ENCODE measurements around the gene CBLC.
"Not testable (repeated sequence)": the region's sequence is repeated elsewhere in the genome, so short reads cannot be mapped to it uniquely, and the experiment has no call there.

Gene CBLC

DNA sequence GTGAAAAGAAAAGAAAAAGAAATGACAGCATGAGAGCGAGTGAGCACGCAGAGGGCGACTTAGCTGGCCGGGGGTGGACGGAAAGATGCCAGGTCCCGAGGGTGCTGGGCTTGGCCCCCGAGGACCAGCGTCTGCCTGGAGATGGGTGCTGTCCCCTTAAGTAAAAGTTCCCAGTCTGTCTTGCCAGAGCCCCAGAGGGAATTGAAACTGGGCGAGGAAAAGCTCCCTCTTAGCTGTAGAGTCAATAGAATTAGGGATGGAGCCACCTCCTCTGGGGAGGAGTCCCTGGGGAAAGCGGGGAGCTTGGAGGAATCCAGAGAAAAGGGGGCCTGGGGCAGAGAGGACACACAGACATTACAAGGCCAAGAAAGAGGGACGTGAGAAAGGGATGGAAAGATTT, 44.5 kb downstream of the CBLC start:
- no peak for DNase-seq

DNA sequence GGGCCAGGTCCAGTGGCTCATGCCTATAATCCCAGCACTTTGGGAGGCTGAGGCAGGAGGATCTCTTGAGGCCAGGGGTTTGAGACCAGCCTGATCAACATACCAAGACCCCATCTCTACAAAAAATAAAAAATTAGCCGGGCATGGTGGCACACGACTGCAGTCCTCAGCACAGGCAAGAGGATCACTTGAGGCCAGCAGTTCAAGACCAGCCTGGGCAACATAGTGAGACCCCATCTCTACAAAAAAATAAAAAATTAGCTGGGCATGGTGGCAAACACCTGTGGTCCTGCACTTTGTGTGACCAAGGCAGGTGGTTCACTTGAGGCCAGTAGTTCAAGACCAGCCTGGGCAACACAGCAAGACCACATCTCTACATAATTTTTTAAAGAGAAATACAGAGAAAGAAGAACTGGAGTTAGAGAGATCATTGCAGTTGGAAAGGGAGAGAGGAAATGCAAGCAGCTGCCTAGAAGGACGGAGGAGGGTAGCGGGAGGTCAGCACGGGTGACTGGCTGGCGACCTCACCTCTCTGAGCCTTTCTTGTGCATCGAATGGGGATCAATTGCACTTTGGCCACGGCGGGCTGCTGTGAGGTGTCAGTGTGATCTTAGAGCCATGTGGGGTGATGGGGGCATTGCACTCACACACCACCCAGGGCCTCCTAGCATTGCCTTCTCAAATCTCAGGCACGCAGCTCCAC, 45.1 kb downstream of the CBLC start:
- DNase-seq, result no peak

DNA sequence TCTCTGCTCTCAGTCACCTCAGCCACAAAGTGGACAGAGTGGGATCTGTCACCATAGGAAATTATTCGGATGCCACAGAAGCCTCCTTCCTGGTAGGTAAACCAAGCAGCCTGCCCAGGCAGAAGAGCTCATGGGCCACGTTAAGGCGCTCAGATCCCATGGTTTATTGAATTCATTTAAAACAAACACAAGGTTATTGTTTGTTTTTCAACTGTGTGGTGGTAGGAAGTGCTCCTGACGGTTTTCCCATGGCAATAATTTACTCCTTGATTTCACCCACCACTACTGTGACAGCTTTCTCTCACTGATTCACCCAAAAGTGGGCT, 45.6 kb downstream of the CBLC start:
- no peak for DNase-seq

DNA sequence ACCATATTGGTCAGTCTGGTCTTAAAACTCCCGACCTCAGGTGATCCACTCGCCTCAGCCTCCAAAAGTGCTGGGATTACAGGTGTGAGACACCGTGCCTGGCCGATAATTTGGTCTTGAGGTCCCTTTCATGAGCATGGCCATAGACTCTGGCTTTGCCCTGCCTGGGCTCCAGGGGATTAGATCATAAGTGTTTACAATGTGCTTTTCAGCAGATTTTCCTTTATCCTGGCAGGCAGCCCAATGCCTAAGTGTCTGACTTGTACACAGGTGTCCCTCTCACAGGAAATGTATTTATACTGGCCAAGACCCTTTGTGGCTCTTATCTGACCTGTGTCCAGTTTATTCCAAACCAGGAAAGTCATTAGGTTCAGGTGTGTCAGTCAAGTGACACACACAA, 47.1 kb downstream of the CBLC start:
- no peak for DNase-seq

DNA sequence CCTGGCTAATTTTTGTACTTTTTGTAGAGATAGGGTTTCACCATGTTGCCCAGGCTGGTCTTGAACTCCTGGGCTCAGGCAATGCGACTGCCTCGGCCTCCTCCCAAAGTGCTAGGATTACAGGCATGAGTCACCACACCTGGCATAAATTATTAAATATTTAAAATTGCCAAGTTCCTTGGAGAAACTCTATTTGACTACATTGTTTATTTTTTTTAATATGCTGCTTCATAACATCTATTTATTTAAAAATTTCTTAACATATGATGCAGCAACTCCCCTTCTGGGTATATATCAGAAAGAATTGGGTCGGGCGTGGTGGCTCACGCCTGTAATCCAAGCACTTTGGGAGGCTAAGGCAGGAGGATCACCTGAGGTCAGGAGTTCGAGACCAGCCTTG, 55.2 kb downstream of the CBLC start:
- DNase-seq, result not testable (repeated sequence)

DNA sequence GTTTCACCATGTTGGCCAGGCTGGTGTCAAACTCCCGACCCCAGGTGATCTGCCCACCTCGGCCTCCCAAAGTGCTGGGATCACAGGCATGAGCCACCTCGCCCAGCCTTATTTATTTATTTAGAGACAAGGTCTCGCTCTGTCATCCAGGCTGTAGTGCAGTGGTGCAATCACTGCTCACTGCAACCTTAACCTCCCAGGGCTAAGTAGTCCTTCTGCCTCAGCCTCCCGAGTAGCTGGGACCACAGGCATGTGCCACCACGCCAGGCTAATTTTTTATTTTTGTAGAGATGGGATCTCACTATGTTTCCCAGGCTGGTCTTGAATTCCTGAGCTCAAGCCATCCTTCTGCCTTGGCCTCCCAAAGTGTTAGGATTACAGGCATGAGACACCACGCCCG, 56.7 kb downstream of the CBLC start:
- DNase-seq, result not testable (repeated sequence)

DNA sequence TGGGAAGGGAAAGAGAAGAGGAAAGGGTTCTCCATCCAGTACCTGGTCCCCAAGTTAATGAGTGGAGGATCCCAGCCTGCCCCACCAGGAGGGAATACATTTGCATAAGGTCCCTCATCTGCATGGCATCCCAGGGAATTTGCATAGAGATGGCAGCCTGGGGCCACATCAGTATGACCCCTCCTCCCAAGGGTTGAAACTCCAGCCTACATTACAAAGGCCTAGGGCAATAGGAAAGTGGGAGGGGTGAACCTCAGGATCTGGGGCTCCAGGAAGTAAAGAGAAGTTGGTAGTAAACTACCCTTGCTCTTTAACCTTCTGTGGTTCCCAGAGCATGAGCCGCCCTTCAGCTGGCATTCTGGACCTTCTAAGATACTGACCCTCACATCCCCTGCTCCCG, 61.6 kb downstream of the CBLC start:
- DNase-seq, result no peak

DNA sequence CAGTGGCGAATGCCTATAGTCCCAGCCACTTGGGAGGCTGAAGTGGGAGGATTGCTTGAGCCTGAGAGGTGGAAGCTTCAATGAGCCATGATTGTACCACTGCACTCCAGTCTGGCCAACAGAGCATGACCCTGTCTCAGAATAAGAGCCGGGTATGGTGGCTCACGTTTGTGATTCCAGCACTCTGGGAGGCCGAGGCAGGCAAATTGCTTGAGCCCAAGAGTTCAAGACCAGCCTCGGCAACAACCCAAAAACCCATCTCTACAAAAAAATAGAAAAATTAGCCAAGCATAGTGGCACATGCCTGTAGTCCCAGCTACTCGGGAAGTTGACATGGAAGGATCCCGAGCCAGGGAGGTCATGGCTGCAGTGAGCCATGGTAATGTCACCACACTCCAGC, 63.1 kb downstream of the CBLC start:
- no peak for DNase-seq

DNA sequence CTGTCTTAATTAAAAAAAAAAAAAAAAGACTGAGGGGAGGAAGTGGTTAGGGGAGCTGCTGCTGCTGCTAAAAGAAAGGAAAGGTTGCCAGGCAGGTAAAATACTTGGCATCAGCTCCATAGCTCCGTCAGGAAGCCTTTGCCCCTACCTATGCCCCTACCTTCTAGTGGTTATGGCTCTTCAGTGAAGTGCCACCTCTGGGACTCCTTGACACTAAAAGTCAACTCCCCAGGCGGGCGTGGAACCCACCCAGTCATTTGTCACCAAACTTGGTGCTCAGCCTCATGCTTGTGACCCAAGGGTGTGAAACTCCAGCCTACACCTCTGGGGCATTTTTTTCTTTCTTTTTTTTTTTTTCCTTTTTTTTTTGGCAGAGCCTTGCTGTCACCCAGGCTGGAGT, 63.5 kb downstream of the CBLC start:
- no peak for DNase-seq

DNA sequence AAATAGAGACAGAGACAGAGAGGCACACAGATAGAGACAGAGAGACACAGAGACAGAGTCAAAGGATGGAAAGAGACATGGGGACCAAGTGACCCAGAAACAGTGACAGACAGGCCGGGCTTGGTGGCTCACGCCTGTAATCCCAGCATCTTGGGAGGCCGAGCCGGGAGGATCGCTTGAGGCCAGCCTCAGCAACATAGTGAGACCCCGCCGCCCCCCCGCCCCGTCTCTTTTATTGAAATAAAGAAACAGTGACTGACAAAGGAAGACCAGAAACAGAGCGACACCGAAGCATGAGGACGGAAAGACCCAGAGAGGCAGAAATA, 67.6 kb downstream of the CBLC start:
- DNase-seq, result no peak

DNA sequence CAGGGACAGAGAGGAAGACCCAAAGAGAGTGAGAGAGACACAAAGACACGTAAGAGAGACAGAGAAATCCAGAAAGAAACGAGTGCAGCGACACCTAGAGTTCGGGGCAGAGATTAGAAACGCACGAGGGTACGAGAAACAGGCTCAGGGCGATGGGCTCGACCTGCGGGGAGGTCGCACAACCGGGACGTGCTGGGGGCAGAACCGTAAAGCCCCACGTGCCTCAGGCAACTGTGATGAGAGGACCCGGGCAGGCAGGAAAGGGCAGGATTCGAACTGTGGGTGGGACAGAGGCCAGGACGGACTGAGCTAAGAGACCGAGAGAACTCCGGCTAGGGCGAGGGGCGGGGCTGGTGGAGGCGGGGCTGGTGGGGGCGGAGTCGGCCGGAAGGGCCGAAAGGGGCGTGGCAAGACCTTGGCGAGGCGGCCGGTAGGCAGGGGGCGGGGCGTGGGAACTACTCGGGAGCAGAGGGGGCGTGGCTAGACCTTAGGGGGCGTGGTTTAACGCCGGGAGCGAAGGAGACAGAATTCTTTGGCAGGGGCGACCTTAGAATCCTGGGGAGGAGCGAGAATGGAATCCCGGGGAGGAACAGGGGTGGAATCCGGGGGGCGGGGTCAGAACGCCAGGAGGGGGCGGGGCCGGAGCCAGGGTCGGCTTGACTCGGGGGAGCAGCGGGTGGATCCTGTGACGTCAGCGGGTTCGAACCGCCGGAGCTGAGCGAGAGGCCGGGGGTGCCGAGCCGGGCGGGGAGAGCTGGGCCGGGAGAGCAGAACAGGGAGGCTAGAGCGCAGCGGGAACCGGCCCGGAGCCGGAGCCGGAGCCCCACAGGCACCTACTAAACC, 68.1 kb downstream of the CBLC start, which contains the start of gene NECTIN2:
TSS of gene NECTIN2 (plus strand) at position 686 of the 843 bp plus-strand sequence. CDS start 229 bp downstream, outside the sequence.
- peak; percentile 60 to 95 for DNase-seq

DNA sequence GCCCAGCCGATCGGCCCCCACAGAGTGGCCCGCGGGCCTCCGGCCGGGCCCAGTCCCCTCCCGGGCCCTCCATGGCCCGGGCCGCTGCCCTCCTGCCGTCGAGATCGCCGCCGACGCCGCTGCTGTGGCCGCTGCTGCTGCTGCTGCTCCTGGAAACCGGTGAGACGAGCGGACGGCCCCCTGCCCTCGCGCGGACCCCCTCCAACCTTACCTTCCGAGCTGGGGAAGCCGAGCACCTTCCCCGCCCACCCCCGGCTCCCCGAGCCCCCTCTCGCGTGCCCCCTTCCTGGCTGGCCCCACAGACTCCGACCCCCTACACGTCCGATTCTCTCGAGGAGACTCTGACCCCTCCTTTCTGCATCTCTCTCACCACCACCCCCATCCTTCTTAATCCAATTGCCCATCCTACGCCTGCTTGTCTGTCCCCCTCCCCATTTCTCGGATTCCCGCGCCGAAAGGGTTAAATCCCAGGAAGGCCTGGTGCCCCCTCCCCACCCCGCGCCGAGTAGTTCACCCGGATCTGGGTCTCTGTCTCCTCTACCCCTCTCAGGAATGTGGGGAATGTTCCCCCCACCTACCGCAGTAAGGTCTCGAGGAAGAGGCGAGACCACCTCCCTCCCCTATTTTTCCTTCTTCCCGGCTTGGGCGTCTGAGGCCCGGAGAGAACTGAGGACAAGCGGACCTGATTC, 68.9 kb downstream of the CBLC start:
- DNase-seq, result no peak

DNA sequence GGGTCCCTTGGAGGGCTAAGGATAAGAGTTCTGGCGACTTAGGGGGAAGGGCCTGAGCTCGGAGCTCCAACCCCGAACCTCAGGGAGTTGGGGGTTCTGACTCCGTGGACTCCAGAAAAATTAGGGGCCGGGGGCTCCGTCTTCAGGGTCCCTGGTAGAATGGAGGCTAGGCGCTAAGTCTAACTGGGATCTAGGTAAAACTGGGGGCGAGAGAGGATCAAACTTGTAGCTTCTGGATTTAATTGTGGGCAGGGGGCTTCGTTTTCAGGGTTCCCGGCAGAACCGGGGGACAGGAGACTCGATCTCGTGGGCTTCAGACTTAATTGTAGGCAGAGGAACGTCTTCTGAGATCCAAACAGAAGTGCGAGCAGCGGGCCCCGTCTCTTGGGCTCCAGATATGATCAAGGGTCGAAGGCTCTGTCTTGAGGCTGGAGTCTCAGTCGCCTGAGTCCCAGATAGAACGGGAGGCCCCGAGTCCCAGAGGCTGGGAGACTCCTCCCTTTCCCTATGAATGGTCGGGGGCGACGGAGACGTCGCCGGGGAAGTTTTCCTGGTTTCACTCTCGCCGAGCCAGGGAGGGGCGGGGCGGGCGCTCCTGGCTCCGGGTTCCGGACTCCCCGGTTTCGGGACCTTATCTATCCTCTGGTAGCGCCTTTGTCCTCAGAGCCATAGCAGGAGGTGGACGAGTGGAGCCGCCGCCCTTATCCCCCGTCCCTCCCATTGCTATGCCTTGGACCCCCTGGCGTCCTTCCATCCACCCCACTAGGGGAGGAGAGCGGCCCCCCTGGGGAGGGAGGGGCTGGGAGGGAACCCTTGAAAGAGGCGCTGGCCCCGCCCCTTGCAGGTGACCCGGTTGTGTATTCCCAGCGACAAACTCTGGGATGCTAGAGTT, 69.7 kb downstream of the CBLC start:
- no peak for DNase-seq

DNA sequence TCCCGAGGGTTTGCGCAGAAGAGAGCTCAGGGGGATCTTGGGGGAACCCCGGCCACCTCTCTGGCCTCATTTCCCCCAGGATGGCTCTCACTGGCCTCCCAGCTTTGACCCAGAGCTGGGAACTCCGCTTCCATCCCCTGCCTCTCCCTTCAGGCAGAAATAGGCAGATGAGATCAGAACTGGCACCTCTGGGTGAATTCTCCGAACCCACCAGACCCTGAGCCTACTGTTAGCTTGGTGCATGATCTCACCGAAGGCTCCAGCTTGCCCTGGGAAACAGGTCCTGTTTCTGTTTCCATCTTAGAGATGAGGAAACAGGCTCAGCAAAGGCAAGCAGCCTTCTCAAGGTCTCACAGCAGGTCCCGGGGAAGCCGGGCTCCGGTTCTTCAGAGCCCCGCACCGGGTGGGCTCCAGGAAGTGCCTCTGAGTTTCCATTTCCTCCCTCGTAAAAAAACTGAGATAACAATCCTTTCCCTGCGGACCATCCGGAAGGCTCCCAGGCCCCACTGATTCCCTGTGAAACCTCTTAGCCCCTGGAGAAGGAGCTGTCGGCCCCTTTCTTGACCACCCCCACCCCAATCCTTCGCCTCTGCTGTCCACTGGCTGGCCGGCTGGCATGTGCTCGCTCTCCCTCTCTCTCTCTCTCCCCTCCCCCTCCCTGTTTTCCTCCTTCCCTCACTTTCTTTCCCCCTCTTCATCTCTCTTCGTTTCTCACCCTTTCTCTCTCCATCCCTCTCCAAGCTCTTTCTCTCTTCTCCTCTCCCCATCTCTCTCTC, 70.5 kb downstream of the CBLC start:
- DNase-seq, result no peak

DNA sequence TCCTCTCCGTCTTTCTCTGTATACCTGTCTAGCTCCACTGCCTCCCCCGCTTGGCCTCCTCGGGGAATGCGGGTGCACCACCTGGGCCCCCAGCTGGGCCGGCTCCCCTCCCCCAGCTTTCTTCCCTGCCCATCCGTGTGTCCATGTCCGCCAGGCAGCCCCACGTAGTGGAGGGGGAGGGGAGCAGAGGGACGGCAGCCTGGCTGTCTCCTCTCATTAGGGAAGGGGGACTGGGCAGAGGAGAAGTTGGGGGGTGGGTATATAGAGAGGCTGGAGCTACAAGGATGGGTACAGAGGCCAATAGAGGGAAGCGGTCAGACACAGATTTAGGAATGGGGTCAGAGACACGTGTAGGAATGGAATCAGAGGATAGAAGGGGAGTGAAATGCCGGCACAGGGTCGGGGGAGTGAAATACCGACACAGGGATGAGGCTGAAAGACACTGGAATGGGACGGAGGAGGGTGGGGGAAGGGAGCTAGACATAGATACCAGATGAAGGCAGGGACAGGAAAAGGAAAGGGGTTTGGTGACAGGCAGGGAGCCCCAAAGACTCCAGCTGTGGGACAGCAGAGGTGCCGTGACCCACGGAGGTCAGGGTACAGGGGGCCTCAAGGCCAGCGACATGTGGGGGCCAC, 71.2 kb downstream of the CBLC start:
- DNase-seq, result no peak

Measured in NCI-H446 (cell line).